ENCODE results near the gene REC8.

The REC8 gene

GRCh38 chr14:24164518-24164991 is 7.3 kb upstream of the REC8 start:
- FAIRE-seq: no peak
- 0 out of 2 replicates have a peak, but pooled peaks have one; percentile 19 for TF ChIP-seq POLR2AphosphoS5 (IDR thresholded peaks at IDR 0.05; ENCODE audit: low read depth, low read length)
- TF ChIP-seq POLR2A (IDR thresholded peaks at IDR 0.05; ENCODE audit: low read depth, low read length): no peak

DNA sequence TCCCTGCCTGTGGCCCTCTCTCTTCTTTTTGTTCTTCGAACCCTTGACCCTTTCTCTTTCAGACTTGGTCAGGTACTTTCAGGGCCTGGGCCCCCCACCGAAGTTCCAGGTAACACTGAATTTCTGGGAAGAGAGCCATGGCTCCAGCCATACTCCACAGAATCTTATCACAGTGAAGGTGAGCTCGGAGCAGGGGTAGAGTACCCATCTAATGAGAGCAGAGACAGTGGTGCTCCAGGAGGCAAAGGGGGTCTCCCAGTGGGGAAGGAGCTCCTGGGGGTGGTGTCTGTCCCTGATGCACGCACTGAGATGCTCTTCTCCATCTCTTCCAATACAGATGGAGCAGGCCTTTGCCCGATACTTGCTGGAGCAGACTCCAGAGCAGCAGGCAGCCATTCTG is 6.1 kb upstream of the REC8 start:
- FAIRE-seq: no peak
- TF ChIP-seq POLR2A (IDR thresholded peaks at IDR 0.05; ENCODE audit: low read depth, low read length) (no peak; the same call in 1 of the 2 replicates), POLR2AphosphoS5 (IDR thresholded peaks at IDR 0.05; ENCODE audit: low read depth, low read length) (no peak; the same call in 1 of the 2 replicates), TAF1 (IDR thresholded peaks at IDR 0.05; ENCODE audit: borderline replicate concordance, low read depth, low read length) (no peak)
- no peak for DNase-seq (ENCODE audit: insufficient read length)

More at GRCh38 chr14:24164518-24164991, 7.3 kb upstream of the REC8 start:
- DNase-seq (ENCODE audit: insufficient read length): no peak

GRCh38 chr14:24167469-24168114 is 4.3 kb upstream of the REC8 start:
- no peak for DNase-seq (ENCODE audit: insufficient read length)
- no peak for FAIRE-seq

DNA sequence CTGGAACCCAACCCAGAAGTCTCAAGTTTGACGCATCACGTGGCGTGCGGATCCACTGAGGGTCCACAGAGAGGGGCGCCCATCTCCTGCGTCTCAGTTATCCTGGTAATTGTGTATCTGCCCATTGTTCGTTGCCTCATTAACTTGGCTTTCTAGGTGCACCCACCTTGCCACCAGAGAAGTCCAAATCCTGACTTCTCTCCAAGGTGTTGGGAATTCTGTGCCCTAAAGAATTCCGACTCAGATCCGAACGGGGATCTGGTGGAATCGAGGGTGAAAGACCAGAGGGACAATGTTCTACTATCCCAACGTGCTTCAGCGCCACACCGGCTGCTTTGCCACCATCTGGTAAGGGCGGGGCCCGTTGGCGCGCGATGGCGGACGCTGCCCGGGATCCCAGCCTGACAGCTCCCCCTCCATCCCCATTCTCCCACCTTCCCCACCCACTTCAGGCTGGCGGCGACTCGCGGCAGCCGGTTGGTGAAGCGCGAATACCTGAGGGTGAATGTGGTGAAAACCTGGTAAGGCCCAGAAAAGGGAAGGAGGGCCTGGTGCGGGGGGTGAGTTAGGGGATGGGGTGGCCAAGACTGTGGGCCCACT is 481 bp downstream of the REC8 start:
- TF ChIP-seq POLR2AphosphoS5 (IDR thresholded peaks at IDR 0.05; ENCODE audit: low read depth, low read length) (0 out of 2 replicates have a peak, but pooled peaks have one; percentile 10), TAF1 (IDR thresholded peaks at IDR 0.05; ENCODE audit: borderline replicate concordance, low read depth, low read length) (no peak), POLR2A (IDR thresholded peaks at IDR 0.05; ENCODE audit: low read depth, low read length) (no peak; the same call in 1 of the 2 replicates)
- DNase-seq (ENCODE audit: insufficient read length) (no peak), FAIRE-seq (no peak)

More at GRCh38 chr14:24167469-24168114, 4.3 kb upstream of the REC8 start:
- TF ChIP-seq POLR2AphosphoS5 (IDR thresholded peaks at IDR 0.05; ENCODE audit: low read depth, low read length) (peak; percentile 86), POLR2A (IDR thresholded peaks at IDR 0.05; ENCODE audit: low read depth, low read length) (peak; percentile 77), TAF1 (IDR thresholded peaks at IDR 0.05; ENCODE audit: borderline replicate concordance, low read depth, low read length) (no peak)

DNA sequence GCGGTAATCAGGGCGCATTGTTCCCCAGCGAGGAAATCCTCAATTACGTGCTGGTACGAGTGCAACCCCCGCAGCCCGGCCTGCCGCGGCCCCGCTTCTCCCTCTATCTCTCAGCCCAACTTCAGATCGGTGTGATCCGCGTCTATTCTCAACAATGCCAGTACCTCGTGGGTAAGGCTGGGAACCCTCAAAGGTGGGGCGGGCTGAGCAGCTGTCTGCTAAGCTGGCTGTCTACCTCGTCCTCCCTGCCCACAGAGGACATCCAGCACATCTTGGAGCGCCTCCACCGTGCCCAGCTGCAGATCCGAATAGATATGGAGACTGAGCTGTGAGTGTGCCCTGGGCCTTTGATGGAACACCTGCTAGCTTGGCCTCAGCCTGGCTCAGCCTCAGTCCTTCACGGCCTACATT is 996 bp downstream of the REC8 start:
- FAIRE-seq: no peak
- TF ChIP-seq POLR2A (IDR thresholded peaks at IDR 0.05; ENCODE audit: low read depth, low read length) (no peak), TAF1 (IDR thresholded peaks at IDR 0.05; ENCODE audit: borderline replicate concordance, low read depth, low read length) (no peak), POLR2AphosphoS5 (IDR thresholded peaks at IDR 0.05; ENCODE audit: low read depth, low read length) (0 out of 2 replicates have a peak, but pooled peaks have one; percentile 10)
- no peak for DNase-seq (ENCODE audit: insufficient read length)

DNA sequence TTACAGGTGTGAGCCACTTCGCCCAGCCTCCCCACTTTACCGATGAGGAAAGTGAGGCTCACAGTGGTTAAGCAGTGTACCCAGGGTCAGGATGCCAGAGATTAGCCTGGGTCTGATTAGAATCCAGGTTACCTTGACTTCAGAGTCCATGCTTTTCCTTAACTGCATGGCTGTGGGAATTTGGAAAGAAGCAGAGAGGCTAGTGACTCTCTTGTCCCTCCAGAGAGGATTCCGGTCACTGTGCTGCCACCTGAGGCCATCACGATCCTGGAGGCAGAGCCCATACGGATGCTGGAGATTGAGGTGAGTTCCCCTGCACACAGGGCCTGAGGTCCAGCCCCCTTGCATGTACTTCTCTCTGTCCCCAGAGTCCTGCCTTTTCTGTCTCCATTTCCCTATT is 4.7 kb downstream of the REC8 start:
- TF ChIP-seq POLR2A (IDR thresholded peaks at IDR 0.05; ENCODE audit: low read depth, low read length) (0 out of 2 replicates have a peak, but pooled peaks have one; percentile 6), POLR2AphosphoS5 (IDR thresholded peaks at IDR 0.05; ENCODE audit: low read depth, low read length) (0 out of 2 replicates have a peak, but pooled peaks have one; percentile 22), TAF1 (IDR thresholded peaks at IDR 0.05; ENCODE audit: borderline replicate concordance, low read depth, low read length) (no peak)
- DNase-seq (ENCODE audit: insufficient read length): no peak
- no peak for FAIRE-seq

- FAIRE-seq: no peak
- TF ChIP-seq POLR2A (IDR thresholded peaks at IDR 0.05; ENCODE audit: low read depth, low read length) (no peak; the same call in 1 of the 2 replicates), TAF1 (IDR thresholded peaks at IDR 0.05; ENCODE audit: borderline replicate concordance, low read depth, low read length) (no peak)
These were observed 5.4 kb downstream of the REC8 start for GRCh38 chr14:24177041-24177825.

GRCh38 chr14:24177891-24178290 is 6.0 kb downstream of the REC8 start:
- FAIRE-seq: no peak
- DNase-seq (ENCODE audit: insufficient read length): no peak
- TF ChIP-seq POLR2AphosphoS5 (IDR thresholded peaks at IDR 0.05; ENCODE audit: low read depth, low read length): no peak; the same call in 1 of the 2 replicates
- TF ChIP-seq POLR2A (IDR thresholded peaks at IDR 0.05; ENCODE audit: low read depth, low read length): no peak
- no peak for TF ChIP-seq TAF1 (IDR thresholded peaks at IDR 0.05; ENCODE audit: borderline replicate concordance, low read depth, low read length)

More at GRCh38 chr14:24177041-24177825, 5.4 kb downstream of the REC8 start:
- DNase-seq (ENCODE audit: insufficient read length): no peak

DNA sequence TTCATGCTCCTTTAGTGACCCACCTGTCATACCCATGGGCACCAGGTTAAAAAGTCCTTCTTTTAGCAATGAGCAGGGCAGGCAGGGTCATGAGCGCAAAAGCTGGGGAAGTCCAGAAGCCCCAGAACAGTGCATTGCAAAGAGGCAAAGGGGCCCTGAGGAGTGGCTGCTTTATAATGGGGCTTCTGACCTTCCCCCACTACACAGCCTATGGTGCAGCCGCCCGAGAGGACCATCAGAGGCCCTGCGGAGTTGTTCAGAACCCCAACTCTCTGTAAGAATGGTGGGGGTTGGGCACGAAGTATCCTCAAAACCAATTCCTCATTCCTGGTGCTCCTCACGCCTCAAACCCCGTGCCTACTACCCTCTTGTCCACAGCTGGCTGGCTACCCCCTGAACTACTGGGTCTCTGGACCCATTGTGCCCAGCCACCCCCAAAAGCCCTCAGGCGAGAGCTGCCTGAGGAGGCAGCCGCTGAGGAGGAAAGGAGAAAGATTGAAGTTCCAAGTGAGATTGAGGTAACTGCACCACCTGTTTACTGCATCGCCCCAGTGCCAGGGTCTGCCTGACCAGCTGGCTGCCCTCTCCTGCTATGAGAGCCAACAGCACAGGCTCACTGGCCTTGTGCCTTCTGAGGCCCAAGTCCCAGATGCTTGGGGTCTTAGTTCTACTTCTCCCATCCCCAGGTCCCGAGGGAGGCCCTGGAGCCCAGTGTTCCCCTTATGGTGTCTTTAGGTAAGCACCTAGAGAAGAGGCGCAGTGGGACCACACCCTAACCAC is 6.7 kb downstream of the REC8 start:
- TF ChIP-seq POLR2AphosphoS5 (IDR thresholded peaks at IDR 0.05; ENCODE audit: low read depth, low read length): no peak; the same call in 1 of the 2 replicates
- TF ChIP-seq TAF1 (IDR thresholded peaks at IDR 0.05; ENCODE audit: borderline replicate concordance, low read depth, low read length): no peak
- no peak; the same call in none of the 2 replicates for TF ChIP-seq POLR2A (IDR thresholded peaks at IDR 0.05; ENCODE audit: low read depth, low read length)
- FAIRE-seq: no peak
- no peak for DNase-seq (ENCODE audit: insufficient read length)

GRCh38 chr14:24179294-24179960 is 7.5 kb downstream of the REC8 start:
- DNase-seq (ENCODE audit: insufficient read length) (no peak), FAIRE-seq (no peak)
- TF ChIP-seq POLR2A (IDR thresholded peaks at IDR 0.05; ENCODE audit: low read depth, low read length): peak; percentile 30; the same call in 1 of the 2 replicates
- peak; percentile 45; the same call in 1 of the 2 replicates for TF ChIP-seq POLR2AphosphoS5 (IDR thresholded peaks at IDR 0.05; ENCODE audit: low read depth, low read length)
- no peak for TF ChIP-seq TAF1 (IDR thresholded peaks at IDR 0.05; ENCODE audit: borderline replicate concordance, low read depth, low read length)

All from GM12892 (cell line).